ENCODE measurements around the gene DDX20. TPM values are rescaled to one million over a fixed set of nuclear protein-coding genes. Genes with fewer than 3 reads are reported as not detected.

The DDX20 gene
- total and polyA plus RNA-seq, 3 donors from 2014 or later = 86.3 to 168 (median 148) TPM

- no peak overlapping the region for H3K27ac ChIP-seq
Measured at GRCh38 chr1:111731956-111732355, 23.7 kb upstream of the DDX20 start.

GRCh38 chr1:111732718-111733117 lies 23.0 kb upstream of the DDX20 start:
- Histone ChIP-seq H3K36me3 (ENCODE audit: low read depth, missing control alignments) (no peaks in the 10 kb centered on the region), H3K4me1 (peaks cover 44% of the 10 kb centered on the region), H3K9me3 (no peaks in the 10 kb centered on the region), H3K27me3 (no peaks in the 10 kb centered on the region), H3K4me3 (no peak overlapping the region), H3K27ac (no peak overlapping the region)
- intact Hi-C loops (cut with DNase I; ENCODE audit: low total_unique reads) = no loop called here
- TF ChIP-seq POLR2A (IDR thresholded peaks at IDR 0.05) = no peak
- TF ChIP-seq CTCF (IDR thresholded peaks at IDR 0.05) = no peak
- DNase-seq = no peak
- 94 to 95% methylated on average over 7 of the region's 7 CpGs for WGBS, 2 donors

More at GRCh38 chr1:111731956-111732355, 23.7 kb upstream of the DDX20 start:
- WGBS, 2 donors = 79 to 84% methylated on average over 6 of the region's 6 CpGs
- Histone ChIP-seq H3K36me3 (ENCODE audit: low read depth, missing control alignments) (no peaks in the 10 kb centered on the region), H3K4me1 (peaks cover 37% of the 10 kb centered on the region), H3K4me3 (no peak overlapping the region), H3K9me3 (no peaks in the 10 kb centered on the region), H3K27me3 (no peaks in the 10 kb centered on the region)
- intact Hi-C loops (cut with DNase I; ENCODE audit: low total_unique reads) = no loop called here
- no peak for DNase-seq
- TF ChIP-seq CTCF (IDR thresholded peaks at IDR 0.05) = no peak
- TF ChIP-seq POLR2A (IDR thresholded peaks at IDR 0.05) = no peak

DNA sequence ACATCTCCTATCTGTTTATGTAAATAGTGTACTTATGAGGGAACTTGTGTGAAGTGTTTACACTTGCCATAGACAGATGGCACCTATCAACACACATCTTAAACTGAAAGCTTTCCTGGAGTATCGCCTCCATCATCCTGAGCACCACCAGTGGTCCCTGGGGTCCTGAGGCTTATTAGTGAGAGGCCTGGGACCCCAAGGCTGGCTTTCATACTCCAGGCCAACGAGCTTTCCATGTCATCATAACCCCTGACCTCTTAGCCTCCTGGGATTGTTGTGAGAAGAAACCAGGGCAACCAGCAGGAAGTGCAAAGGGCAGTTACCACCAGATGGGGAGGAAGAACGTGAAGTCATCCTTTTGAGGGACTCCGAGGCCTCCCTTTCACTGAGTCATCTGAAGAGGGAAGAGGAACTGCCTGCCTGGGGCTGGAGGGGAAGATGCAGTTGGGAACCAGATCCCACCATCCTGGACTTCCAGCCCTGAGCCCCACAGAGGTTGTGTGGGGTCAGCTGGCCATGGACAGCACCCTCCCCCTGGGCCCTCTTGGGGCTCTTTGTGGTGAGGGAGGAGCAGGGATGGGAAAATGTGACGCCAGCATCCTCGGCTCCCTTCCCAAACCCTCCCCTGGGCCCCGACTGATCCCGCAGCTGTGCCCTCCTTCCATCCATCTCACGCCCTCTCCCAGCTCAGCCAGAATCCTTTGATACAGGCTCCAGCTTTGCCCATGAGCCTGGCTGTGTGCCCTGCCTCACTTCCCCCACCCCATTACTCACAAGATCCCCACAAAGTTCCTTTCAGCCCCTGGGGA lies 22.3 kb upstream of the DDX20 start:
- no peaks in the 10 kb centered on the region for H3K27me3 ChIP-seq
- no peaks in the 10 kb centered on the region for H3K9me3 ChIP-seq
- intact Hi-C loops (cut with DNase I; ENCODE audit: low total_unique reads) = no loop called here
- no peak for DNase-seq
- H3K36me3 ChIP-seq (ENCODE audit: low read depth, missing control alignments) = no peaks in the 10 kb centered on the region
- H3K27ac ChIP-seq = no peak overlapping the region
- peaks cover 48% of the 10 kb centered on the region for H3K4me1 ChIP-seq
- H3K4me3 ChIP-seq = no peak overlapping the region
- 53 to 73% methylated on average over 6 to 9 of the region's 9 CpGs for WGBS, 2 donors
- TF ChIP-seq POLR2A (IDR thresholded peaks at IDR 0.05) (no peak), CTCF (IDR thresholded peaks at IDR 0.05) (no peak)

DNA sequence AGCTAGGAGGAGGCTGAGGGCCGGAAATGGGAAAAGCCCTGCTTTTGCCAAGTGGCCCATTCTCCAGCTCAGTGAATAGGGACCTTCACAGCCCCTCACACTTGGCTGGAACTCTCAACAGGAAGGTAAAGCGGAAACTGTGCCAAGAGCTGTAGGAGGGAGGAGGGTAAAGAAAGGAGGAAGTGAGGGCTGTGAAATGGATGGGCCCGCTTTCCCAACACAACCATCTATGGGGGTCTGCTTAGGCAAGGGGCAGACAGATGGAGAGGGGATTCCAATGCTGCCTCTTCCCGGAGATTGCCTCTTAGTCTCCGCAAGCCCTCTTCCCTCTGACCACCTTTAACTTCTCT lies 21.7 kb upstream of the DDX20 start:
- Histone ChIP-seq H3K27me3 (no peaks in the 10 kb centered on the region), H3K36me3 (ENCODE audit: low read depth, missing control alignments) (no peaks in the 10 kb centered on the region), H3K27ac (no peak overlapping the region), H3K4me1 (peaks cover 48% of the 10 kb centered on the region), H3K4me3 (no peak overlapping the region), H3K9me3 (no peaks in the 10 kb centered on the region)
- DNase-seq = no peak
- TF ChIP-seq CTCF (IDR thresholded peaks at IDR 0.05) (no peak), POLR2A (IDR thresholded peaks at IDR 0.05) (no peak)
- intact Hi-C loops (cut with DNase I; ENCODE audit: low total_unique reads) = no loop called here
- WGBS, 2 donors = 86 to 93% methylated on average over 5 of the region's 5 CpGs

- H3K36me3 ChIP-seq (ENCODE audit: low read depth, missing control alignments) = no peaks in the 10 kb centered on the region
- H3K4me1 ChIP-seq = peaks cover 45% of the 10 kb centered on the region
- H3K9me3 ChIP-seq = no peaks in the 10 kb centered on the region
- intact Hi-C loops (cut with DNase I; ENCODE audit: low total_unique reads) = no loop called here
- H3K27me3 ChIP-seq = no peaks in the 10 kb centered on the region
- no peak for TF ChIP-seq POLR2A (IDR thresholded peaks at IDR 0.05)
- no peak for TF ChIP-seq CTCF (IDR thresholded peaks at IDR 0.05)
- DNase-seq = no peak
- 72 to 85% methylated on average over 3 of the region's 3 CpGs for WGBS, 2 donors
- no peak overlapping the region for H3K27ac ChIP-seq
- no peak overlapping the region for H3K4me3 ChIP-seq
Measured at GRCh38 chr1:111734426-111734825, 21.3 kb upstream of the DDX20 start.
